Stimulated activated CD4-positive, alpha-beta T cell treated with anti-CD3 and anti-CD28 coated beads, Interleukin-1b, Interleukin-23, amount 100 ng/mL, for 4 hours (primary cell): ENCODE results near the gene POU3F3.

ENCODE experiments used
- DNase-seq, 2 donors: peaks; one replicate each; pipeline ENCODE4 v3.0.0-alpha.2; 2020; ENCODE audit warnings: low read depth in 2 of 2

POU3F3 gene

GRCh38 chr2:104853534-104854497, at the start of gene POU3F3:
POU3F3 (plus strand) TSS chr2:104854115; CDS start chr2:104855511, 1,396 bp downstream.
- peak in 1 of 2 donors; percentile 44 for DNase-seq

- DNase-seq, result no peak
Measured at GRCh38 chr2:104804148-104804890, 49.6 kb upstream of the POU3F3 start.

DNA sequence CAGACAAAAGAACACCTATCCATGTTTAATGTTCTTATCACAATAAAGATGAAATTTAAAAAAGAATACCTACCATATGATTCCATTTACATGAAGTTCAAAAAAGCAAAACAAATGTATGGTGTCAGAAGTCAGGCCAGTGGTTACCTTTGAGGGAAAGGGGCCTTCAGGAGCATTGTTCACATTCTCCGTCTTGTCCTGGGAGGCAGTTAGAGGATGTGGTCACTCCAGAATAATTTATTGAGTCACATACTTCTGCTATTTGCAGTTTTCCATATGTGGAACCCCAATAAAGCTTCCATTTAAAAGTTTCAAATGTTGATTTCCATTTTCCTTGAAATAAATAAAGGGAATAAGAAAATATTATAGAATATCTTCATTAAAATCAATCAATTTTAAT, 41.6 kb upstream of the POU3F3 start:
- no peak for DNase-seq

GRCh38 chr2:104816143-104816542, 37.8 kb upstream of the POU3F3 start:
- no peak for DNase-seq

DNA sequence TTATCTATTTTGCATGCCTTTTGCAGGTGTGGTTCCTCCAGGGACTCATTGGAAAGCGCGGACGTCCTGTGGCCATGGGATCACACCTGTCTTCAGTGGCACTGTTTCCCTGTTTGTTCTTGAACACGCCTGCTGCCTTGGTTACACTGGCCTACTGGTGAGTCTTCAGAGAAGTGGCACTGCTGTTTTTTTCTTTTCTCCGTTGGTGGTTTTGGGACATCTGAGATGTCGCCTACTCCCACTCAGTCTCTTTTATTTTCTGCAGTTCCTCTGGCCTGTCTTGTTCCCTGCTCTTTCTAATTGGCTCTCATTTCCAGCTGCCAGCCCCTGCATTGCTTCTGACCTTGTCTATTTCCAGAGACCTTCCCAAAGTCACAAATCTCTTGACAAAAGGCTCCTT, 35.7 kb upstream of the POU3F3 start:
- DNase-seq, result no peak

- no peak for DNase-seq
Measured at GRCh38 chr2:104820126-104820525, 33.8 kb upstream of the POU3F3 start.

DNA sequence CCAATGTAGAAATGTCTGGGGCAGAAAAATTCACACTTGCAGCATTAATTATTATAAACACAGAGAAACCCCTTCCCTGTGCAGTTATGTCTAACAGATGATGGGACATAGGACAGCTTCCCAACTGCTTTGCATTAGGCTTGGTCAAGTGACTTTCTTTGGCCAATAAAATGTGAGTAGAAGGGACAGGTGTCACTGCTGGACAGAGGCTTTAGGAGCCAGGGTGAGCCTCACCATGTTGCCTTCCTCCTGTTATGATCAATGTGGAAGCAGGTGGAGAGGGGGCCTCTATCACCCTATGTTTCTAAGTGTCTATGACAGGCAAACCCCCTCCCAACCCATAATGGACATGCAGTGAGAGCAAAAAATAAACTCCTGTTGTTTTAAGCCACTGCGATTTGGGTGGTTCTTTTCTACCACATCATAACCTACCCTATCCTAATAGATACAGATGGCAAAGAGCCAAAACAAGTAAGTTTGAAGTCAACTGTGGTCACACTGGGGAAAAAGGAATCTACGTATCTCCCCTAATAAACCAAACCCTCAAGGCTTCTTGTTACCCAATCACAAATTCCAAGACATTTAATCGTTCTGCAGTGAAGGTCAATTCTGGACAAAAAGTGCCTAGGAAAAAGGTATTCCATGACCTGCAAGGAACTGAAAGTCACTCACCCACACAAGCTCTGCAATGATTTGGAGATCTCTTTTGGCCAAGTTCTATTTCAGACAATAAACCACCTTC, 28.6 kb upstream of the POU3F3 start:
- no peak for DNase-seq

GRCh38 chr2:104826016-104826415, 27.9 kb upstream of the POU3F3 start:
- no peak for DNase-seq

GRCh38 chr2:104831742-104832141, 22.2 kb upstream of the POU3F3 start:
- no peak for DNase-seq

DNA sequence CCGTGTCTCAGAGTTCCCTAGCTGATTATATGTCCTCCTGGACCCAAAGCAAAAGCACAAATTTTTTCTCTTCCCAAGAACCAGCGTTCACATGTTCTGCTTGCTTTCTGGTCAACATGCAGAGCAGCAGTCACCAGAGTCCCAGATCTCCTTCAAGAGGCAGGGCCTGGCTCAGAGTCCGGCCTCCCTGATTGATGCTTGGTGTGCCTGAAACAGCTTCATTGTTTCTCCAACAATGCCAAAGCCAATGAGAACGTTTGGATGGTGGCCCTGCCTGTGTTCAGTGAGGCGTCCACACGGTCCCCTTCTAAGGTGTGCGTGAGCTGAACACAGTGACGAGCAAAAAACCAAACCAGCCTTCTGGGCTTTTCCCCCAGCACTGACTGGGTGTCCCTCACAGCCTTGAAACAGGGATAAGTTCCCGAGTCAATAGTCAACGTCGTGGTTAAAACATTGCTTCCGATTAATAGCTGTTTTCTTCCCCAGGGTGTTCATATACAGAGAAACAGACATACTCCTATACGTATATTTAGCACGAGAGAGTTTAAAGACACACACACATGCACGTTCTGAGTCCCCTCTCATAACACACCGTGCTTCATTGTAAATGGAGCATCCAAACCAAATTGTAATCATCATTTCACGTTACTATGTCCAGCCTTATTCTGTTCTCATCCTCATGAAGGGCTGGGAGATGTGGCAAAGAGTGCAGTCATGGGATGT, 19.3 kb upstream of the POU3F3 start:
- no peak for DNase-seq

DNA sequence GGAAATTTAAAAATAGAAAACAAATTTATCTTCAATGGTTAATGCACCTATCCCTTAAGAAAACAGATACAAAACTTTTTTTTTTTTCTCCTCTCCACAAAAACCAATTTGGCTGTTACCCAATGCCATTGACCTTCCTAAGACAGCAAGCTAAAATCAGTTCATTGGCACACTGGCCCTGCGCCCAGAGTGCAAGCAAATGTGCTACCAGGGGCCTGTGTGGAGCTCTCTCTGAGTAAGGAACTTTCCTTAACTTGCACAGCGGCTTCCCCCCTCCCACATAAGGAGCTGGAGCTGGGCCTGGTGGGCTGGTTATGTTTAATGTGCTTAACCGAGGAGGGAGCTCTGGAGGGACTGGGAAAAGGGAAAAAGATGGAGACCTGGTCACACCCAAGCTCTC, 17.6 kb upstream of the POU3F3 start:
- DNase-seq, result no peak

- DNase-seq, result no peak
Measured at GRCh38 chr2:104836841-104837240, 17.1 kb upstream of the POU3F3 start.

DNA sequence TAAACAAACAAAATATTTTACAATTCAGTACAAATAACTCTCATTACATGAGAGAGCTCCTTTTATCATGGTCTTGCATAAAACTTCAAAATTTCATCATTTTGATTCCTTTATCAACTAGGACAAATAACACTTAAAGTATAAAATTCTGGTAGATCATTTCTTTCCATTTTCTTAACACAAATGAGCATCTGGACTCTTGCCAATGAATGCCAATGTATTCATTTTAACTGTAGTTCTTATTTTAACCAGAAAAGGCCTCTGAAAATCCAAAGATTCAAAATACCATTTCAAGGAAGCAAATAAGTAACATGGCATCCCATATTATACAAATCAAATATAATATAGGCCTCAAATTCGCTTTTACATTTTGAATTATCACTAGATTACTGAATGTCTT, 13.8 kb upstream of the POU3F3 start:
- DNase-seq, result no peak

DNA sequence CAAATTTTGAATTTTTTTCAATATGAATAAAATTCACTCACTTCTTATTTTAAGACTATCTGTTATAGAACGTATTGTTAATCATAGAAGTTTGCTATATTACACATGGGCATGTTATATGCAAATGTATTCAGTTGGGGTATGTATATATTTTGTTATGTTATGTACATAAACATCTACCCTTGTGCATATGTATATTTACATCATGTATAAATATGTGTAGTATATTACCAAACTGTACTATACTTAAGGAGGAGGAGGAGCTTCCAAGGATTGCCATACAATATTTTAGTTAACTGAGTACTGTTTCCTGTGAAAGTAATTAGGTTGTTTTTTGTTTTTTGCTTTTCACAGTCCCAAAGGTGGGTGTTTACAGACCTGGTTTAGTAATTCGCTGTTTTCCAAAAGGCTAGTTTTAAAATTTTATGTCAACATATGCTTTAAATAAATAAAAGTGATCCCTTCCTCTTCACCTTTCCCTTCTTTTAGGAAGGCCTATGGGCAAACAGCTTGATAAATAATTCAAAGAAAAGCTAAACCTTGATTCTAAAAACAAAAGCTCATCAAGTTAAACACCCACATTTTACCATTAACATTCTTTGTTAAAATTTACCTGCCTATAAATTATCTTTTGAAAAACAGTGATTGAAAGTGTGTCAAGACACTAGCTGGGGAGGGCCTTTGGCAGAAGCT, 12.9 kb upstream of the POU3F3 start:
- no peak for DNase-seq

- DNase-seq, result no peak
Measured at GRCh38 chr2:104841744-104842143, 12.2 kb upstream of the POU3F3 start.

DNA sequence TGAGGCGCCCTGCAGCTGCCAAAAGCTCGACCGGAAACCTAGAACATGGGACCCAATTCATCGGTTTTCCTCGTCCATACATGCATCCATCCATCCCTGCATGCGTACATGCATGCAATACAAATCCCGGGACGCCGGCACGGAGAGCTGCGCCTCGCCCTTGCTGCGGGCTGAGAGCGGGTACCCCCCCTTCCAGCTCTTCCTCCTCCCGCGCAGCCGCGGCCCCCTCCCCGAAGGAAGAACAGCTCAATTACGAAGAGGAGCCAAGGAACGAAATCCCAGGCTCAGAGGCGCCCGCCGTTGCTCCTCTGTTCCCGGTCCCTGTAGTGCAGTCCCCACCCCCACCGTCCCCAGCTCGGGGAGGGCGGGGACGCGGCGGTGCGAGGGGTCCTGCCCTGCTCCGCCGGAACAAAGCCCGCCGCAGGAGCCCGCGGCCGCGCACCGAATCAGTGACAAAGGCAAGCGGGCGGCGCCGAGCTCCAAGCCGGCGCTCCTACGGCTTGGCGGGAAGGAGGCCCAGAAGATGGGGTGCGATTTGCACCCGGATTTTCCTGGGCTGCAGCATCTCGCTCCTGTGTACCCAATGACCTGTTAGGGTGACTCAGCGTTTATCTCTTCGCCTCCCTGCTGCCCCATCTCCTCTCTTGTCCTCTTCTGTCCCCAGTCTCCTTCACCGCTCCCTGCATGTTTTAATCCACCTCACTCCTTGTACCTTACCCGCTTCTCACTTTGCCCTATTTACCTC, 8.9 kb upstream of the POU3F3 start:
- no peak for DNase-seq

DNA sequence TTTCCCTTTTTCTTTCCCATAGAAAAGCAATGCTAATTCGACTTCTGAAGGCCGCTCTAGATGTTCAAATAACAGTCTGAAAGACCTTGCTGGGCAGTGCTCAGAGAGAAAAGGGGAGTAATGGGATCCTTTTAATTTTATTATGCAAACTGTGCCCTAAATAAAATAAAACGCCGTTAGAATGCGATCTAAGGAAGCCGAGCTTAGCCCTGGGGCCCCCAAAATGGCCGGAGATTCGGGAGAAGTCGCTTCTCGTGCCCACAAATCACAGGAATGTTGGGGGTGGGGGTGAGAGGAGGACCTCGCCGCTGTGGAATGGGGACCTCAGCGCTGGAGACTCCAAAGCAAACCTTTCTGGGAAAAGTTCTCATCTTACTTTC, 8.4 kb upstream of the POU3F3 start:
- DNase-seq, result no peak

- DNase-seq, result no peak
Measured at GRCh38 chr2:104845946-104846785, 7.7 kb upstream of the POU3F3 start.
